Activated CD4-positive, alpha-beta memory T cell treated with anti-CD3 and anti-CD28 coated beads, Interleukin-2, amount 10 ng/mL, durations not matched to agents 7 days and 5 days (primary cell): ENCODE data around the gene KCNA2. TPM values are rescaled to one million over a fixed set of nuclear protein-coding genes. Genes with fewer than 3 reads are reported as not detected.

Source experiments
- CTCF ChIA-PET: fragments of 350-600 bp; sonication (Branson Sonifier 250); formaldehyde crosslinking; loops from one replicate; lab custom pipeline; 2021; ENCODE audit warnings: antibody characterized with exemption, inconsistent platforms; lab: Charles Lee
- POLR2A ChIA-PET: fragments of 350-600 bp; sonication (Branson Sonifier 250); formaldehyde crosslinking; loops from one replicate; lab custom pipeline; 2021; ENCODE audit warnings: antibody characterized with exemption; lab: Charles Lee
- DNase-seq: peaks from one replicate; pipeline ENCODE4 v3.0.0-alpha.2; 2020
- H3K27ac Mint-ChIP-seq: one replicate; pipeline ENCODE4 v1.8.0; 2021; ENCODE audit warnings: mild to moderate bottlenecking, mixed read lengths
- H3K27me3 Mint-ChIP-seq: one replicate; pipeline ENCODE4 v1.8.0; 2021; ENCODE audit warnings: mixed read lengths
- H3K36me3 Mint-ChIP-seq: one replicate; pipeline ENCODE4 v1.8.0; 2021; ENCODE audit warnings: low read depth, mixed read lengths
- H3K4me1 Mint-ChIP-seq: one replicate; pipeline ENCODE4 v1.8.0; 2021; ENCODE audit warnings: mixed read lengths
- H3K4me3 Mint-ChIP-seq: one replicate; pipeline ENCODE4 v1.8.0; 2021; ENCODE audit warnings: mild to moderate bottlenecking, mixed read lengths
- H3K9me3 Mint-ChIP-seq: one replicate; pipeline ENCODE4 v1.8.0; 2021; ENCODE audit warnings: mixed read lengths
- total RNA-seq, 2 experiments: library from RNA; stranded (reverse); gene quantifications; one replicate each; pipeline ENCODE4 v1.2.3, GENCODE V29; 2021

KCNA2 gene
- total RNA-seq, 2 experiments from 2014 or later = 5.9 to 6.6 TPM

GRCh38 chr1:110610084-110610483, 3.9 kb upstream of the KCNA2 start:
- Mint-ChIP-seq H3K9me3 (no peaks in the 10 kb centered on the region), H3K36me3 (no peaks in the 10 kb centered on the region), H3K27ac (no peak overlapping the region), H3K4me1 (peaks cover 53% of the 10 kb centered on the region), H3K27me3 (peaks cover 38% of the 10 kb centered on the region), H3K4me3 (no peak overlapping the region)
- POLR2A ChIA-PET = interaction anchor here (0.6 to 2.7 kb wide), 3 partner anchors 10 to 113 kb away, joined by 3 to 9 read pairs (median 3); no protein-coding TSS in a partner anchor
- DNase-seq = no peak
- CTCF ChIA-PET = interaction anchor here (1.2 to 3.2 kb wide), 4 partner anchors 10 to 156 kb away, joined by 4 to 18 read pairs (median 12); no protein-coding TSS in a partner anchor

DNA sequence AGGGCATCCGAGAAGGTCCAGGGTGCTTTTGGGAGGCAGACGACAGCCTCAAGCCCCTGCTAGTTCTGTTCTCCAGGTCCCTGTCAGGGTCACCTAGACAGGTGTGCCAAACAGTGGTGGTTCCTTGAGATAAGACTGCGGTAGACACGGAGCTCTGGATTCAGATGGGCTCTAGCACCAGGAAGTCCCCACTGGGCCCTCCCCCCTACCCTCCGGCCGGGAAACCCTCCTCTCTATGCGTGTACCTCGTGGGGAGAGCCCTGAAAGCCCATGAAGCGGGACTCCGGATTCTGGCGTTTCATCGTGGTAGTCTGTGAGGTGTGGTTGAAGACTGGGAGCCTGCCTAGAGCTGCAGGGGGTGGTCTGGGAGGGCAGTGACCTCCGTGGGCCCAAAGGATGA, 2.1 kb upstream of the KCNA2 start:
- peaks cover 2% of the 10 kb centered on the region for H3K36me3 Mint-ChIP-seq
- no peak for DNase-seq
- POLR2A ChIA-PET = interaction anchor here (1.4 kb wide), 1 partner anchor 157 kb away, joined by 5 read pairs; no protein-coding TSS in a partner anchor
- H3K4me3 Mint-ChIP-seq = no peak overlapping the region
- peaks cover 43% of the 10 kb centered on the region for H3K27me3 Mint-ChIP-seq
- peaks cover 51% of the 10 kb centered on the region for H3K4me1 Mint-ChIP-seq
- no peaks in the 10 kb centered on the region for H3K9me3 Mint-ChIP-seq
- no peak overlapping the region for H3K27ac Mint-ChIP-seq
- CTCF ChIA-PET = interaction anchor here (0.8 to 4.1 kb wide), 2 partner anchors 14 to 174 kb away, joined by 3 to 16 read pairs; no protein-coding TSS in a partner anchor

- H3K4me3 Mint-ChIP-seq = peak overlapping the region; percentile 44
- POLR2A ChIA-PET = interaction anchor here (0.8 to 2.1 kb wide), 4 partner anchors 12 to 179 kb away, joined by 4 to 8 read pairs (median 6); no protein-coding TSS in a partner anchor
- no peak overlapping the region for H3K27ac Mint-ChIP-seq
Observed at GRCh38 chr1:110607536-110608230, 1.5 kb upstream of the KCNA2 start.

GRCh38 chr1:110606657-110607535, 738 bp upstream of the KCNA2 start:
- no peak for DNase-seq
- POLR2A ChIA-PET = interaction anchor here (0.6 to 2.2 kb wide), 12 partner anchors 10 to 305 kb away, joined by 3 to 13 read pairs (median 3); no protein-coding TSS in a partner anchor
- CTCF ChIA-PET = interaction anchor here (0.9 to 5.0 kb wide), 16 partner anchors 9 to 180 kb away, joined by 3 to 23 read pairs (median 4); partner anchors contain the start of gene KCNA10
- peaks cover 2% of the 10 kb centered on the region for H3K36me3 Mint-ChIP-seq
- no peaks in the 10 kb centered on the region for H3K9me3 Mint-ChIP-seq
- peaks cover 43% of the 10 kb centered on the region for H3K27me3 Mint-ChIP-seq
- peaks cover 42% of the 10 kb centered on the region for H3K4me1 Mint-ChIP-seq
- H3K4me3 Mint-ChIP-seq = peak overlapping the region; percentile 68
- no peak overlapping the region for H3K27ac Mint-ChIP-seq

More at GRCh38 chr1:110607536-110608230, 1.5 kb upstream of the KCNA2 start:
- CTCF ChIA-PET = interaction anchor here (0.9 to 5.0 kb wide), 8 partner anchors 13 to 179 kb away, joined by 3 to 23 read pairs (median 4); no protein-coding TSS in a partner anchor
- peaks cover 2% of the 10 kb centered on the region for H3K36me3 Mint-ChIP-seq
- peaks cover 43% of the 10 kb centered on the region for H3K27me3 Mint-ChIP-seq
- H3K9me3 Mint-ChIP-seq = no peaks in the 10 kb centered on the region
- peaks cover 46% of the 10 kb centered on the region for H3K4me1 Mint-ChIP-seq
- DNase-seq = no peak

- H3K27me3 Mint-ChIP-seq = peaks cover 43% of the 10 kb centered on the region
- H3K36me3 Mint-ChIP-seq = peaks cover 2% of the 10 kb centered on the region
- H3K9me3 Mint-ChIP-seq = no peaks in the 10 kb centered on the region
- no peak overlapping the region for H3K27ac Mint-ChIP-seq
- ChIA-PET POLR2A (interaction anchor here (0.7 to 2.2 kb wide), 7 partner anchors 9 to 80 kb away, joined by 3 to 13 read pairs (median 3); no protein-coding TSS in a partner anchor), CTCF (interaction anchor here (0.7 to 5.0 kb wide), 8 partner anchors 11 to 398 kb away, joined by 3 to 23 read pairs (median 13); no protein-coding TSS in a partner anchor)
- H3K4me1 Mint-ChIP-seq = peaks cover 35% of the 10 kb centered on the region
- DNase-seq = peak; percentile 8
- H3K4me3 Mint-ChIP-seq = no peak overlapping the region
Observed at GRCh38 chr1:110605446-110605845, 712 bp downstream of the KCNA2 start.

DNA sequence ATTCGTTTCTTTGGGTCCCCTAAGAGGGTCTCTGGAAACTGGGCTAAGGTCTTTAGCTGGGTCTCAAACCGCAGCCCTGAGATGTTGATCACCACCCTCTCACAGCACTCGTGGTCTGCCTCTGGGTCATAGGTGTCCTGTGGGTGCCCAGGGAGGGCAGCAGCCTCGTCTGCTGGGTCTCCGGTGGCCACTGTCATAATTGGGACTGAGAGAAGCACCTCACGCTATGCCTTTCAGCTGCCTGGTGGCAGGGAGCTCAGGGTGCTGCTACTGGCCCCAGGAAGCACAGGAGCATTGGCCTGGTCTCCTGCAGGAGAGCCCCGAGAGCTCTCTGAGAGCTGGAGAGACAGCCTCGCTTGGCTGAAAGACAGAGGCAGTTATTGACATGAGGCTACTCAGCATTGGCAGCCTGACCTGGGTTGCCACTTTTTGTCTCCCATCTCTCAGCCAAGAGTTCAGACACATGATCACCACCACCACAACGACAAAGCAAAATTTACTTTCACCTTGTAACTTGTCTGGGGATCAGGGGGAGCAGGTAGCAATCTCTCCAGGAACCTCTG, 1.5 kb downstream of the KCNA2 start:
- POLR2A ChIA-PET = interaction anchor here (0.8 to 1.5 kb wide), 3 partner anchors 10 to 79 kb away, joined by 3 to 4 read pairs (median 3); no protein-coding TSS in a partner anchor
- no peak overlapping the region for H3K4me3 Mint-ChIP-seq
- peaks cover 2% of the 10 kb centered on the region for H3K36me3 Mint-ChIP-seq
- H3K9me3 Mint-ChIP-seq = no peaks in the 10 kb centered on the region
- DNase-seq = peak; percentile 3
- H3K4me1 Mint-ChIP-seq = peaks cover 27% of the 10 kb centered on the region
- peaks cover 42% of the 10 kb centered on the region for H3K27me3 Mint-ChIP-seq
- CTCF ChIA-PET = interaction anchor here (3.2 to 5.0 kb wide), 4 partner anchors 10 to 178 kb away, joined by 16 to 23 read pairs (median 16); no protein-coding TSS in a partner anchor
- no peak overlapping the region for H3K27ac Mint-ChIP-seq

- H3K9me3 Mint-ChIP-seq = no peaks in the 10 kb centered on the region
- H3K4me1 Mint-ChIP-seq = peaks cover 18% of the 10 kb centered on the region
- peaks cover 29% of the 10 kb centered on the region for H3K27me3 Mint-ChIP-seq
- ChIA-PET POLR2A (no interaction called here), CTCF (interaction anchor here (1.2 to 5.0 kb wide), 3 partner anchors 17 to 163 kb away, joined by 4 to 23 read pairs (median 6); no protein-coding TSS in a partner anchor)
- H3K36me3 Mint-ChIP-seq = peaks cover 2% of the 10 kb centered on the region
- no peak for DNase-seq
- H3K4me3 Mint-ChIP-seq = no peak overlapping the region
- no peak overlapping the region for H3K27ac Mint-ChIP-seq
Observed at GRCh38 chr1:110603058-110603457, 3.1 kb downstream of the KCNA2 start.

DNA sequence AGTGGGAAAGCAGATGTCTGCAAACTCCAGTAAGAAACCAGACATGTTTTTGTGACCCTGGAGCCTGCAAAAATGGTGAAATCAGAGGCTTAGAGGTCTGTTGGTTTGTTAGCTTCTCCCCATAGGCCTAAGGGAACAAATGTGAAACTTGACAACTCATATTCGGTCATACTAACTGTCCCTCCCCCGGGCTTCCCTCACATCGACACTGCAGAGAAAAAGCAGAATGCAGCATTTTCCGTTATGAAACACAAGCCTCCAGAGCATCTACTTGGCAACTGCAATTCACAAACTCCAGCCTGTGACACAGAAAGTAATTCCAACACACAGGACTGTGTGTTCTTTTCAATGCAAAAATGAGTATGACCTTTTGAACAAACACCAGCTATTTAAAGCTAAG, 3.7 kb downstream of the KCNA2 start:
- Mint-ChIP-seq H3K4me1 (peaks cover 14% of the 10 kb centered on the region), H3K9me3 (no peaks in the 10 kb centered on the region), H3K27ac (no peak overlapping the region), H3K36me3 (peaks cover 2% of the 10 kb centered on the region), H3K4me3 (no peak overlapping the region), H3K27me3 (peaks cover 23% of the 10 kb centered on the region)
- DNase-seq = no peak
- ChIA-PET CTCF (interaction anchor here (1.2 to 1.4 kb wide), 2 partner anchors 17 to 163 kb away, joined by 4 to 6 read pairs; no protein-coding TSS in a partner anchor), POLR2A (no interaction called here)

DNA sequence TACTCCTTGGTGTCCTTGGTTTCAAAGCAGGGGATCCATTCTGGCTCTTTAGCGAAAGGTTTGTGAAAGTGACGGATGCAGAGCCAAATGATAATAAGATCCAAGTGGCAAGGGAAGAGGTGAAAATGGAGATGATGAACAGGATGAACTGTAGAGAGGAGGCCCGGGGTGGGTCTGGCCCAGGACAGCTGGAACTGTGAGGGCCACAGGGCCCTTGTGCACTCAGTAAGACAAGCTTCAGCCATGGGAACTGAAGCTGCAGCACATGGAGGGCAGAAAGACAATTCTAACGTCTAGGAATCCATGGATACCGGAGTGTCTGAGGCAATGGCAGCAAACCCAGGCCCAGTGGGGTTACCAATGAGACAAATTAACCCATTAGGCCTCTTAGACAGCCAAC, 4.8 kb downstream of the KCNA2 start:
- no peak overlapping the region for H3K4me3 Mint-ChIP-seq
- H3K4me1 Mint-ChIP-seq = peaks cover 7% of the 10 kb centered on the region
- H3K36me3 Mint-ChIP-seq = peaks cover 2% of the 10 kb centered on the region
- H3K27ac Mint-ChIP-seq = no peak overlapping the region
- ChIA-PET POLR2A (no interaction called here), CTCF (interaction anchor here (1.7 kb wide), 1 partner anchor 15 kb away, joined by 3 read pairs; no protein-coding TSS in a partner anchor)
- no peak for DNase-seq
- peaks cover 16% of the 10 kb centered on the region for H3K27me3 Mint-ChIP-seq
- no peaks in the 10 kb centered on the region for H3K9me3 Mint-ChIP-seq

- DNase-seq = no peak
- Mint-ChIP-seq H3K27ac (no peak overlapping the region), H3K4me3 (no peak overlapping the region), H3K36me3 (peaks cover 2% of the 10 kb centered on the region), H3K9me3 (no peaks in the 10 kb centered on the region), H3K27me3 (peaks cover 11% of the 10 kb centered on the region), H3K4me1 (peaks cover 4% of the 10 kb centered on the region)
- ChIA-PET POLR2A (no interaction called here), CTCF (interaction anchor here (1.7 kb wide), 1 partner anchor 16 kb away, joined by 3 read pairs; no protein-coding TSS in a partner anchor)
Observed at GRCh38 chr1:110600716-110601115, 5.4 kb downstream of the KCNA2 start.

GRCh38 chr1:110597966-110598365, 8.2 kb downstream of the KCNA2 start:
- Mint-ChIP-seq H3K4me3 (no peak overlapping the region), H3K9me3 (no peaks in the 10 kb centered on the region), H3K27ac (no peak overlapping the region), H3K27me3 (no peaks in the 10 kb centered on the region), H3K36me3 (no peaks in the 10 kb centered on the region), H3K4me1 (peaks cover 25% of the 10 kb centered on the region)
- DNase-seq = no peak
- CTCF ChIA-PET = interaction anchor here (0.8 to 2.3 kb wide), 4 partner anchors 8 to 183 kb away, joined by 3 to 9 read pairs (median 3); partner anchors contain the start of gene KCNA2
- POLR2A ChIA-PET = no interaction called here
